K562 (cell line): ENCODE data around the gene NOL4L. TPM values are rescaled to one million over a fixed set of nuclear protein-coding genes. Genes with fewer than 3 reads are reported as not detected.

ENCODE experiments used
- BCOR ChIP-seq: fragments of 450-650 bp; IDR thresholded peaks from 2 replicates; pipeline ENCODE4 v1.6.1; 2016
- CBFA2T3 ChIP-seq: fragments of 450-650 bp; IDR thresholded peaks from 2 replicates; pipeline ENCODE4 v1.6.1; 2017
- CXXC5 ChIP-seq: fragments of 250-450 bp; sonication (Bioruptor Pico); IDR thresholded peaks from 2 replicates; pipeline ENCODE4 v1.8.0; 2022; ENCODE audit warnings: inconsistent platforms, mild to moderate bottlenecking, moderate library complexity
- JUNB ChIP-seq: fragments of 450-650 bp; formaldehyde crosslinking; conservative IDR thresholded peaks from 2 replicates; pipeline ENCODE4 v1.4.0; 2020; ENCODE audit warnings: mild to moderate bottlenecking
- MAZ ChIP-seq, 2 experiments: fragments of 450-650 bp in 1 of 2; sonication (generic) in 1 of 2; formaldehyde crosslinking; IDR thresholded peaks in 1 of 2; conservative IDR thresholded peaks in 1 of 2; 2 replicates each; pipeline versions ENCODE4 v1.4.0 to v1.5.0; 2020; ENCODE audit warnings: mild to moderate bottlenecking in 1 of 2, missing genetic modification reagents in 1 of 2
- MCM7 ChIP-seq, 2 experiments: fragments of 450-650 bp; IDR thresholded peaks; 2 replicates each; pipeline ENCODE4 v1.6.1; 2016 to 2018
- NELFE ChIP-seq: IDR thresholded peaks from 2 replicates; pipeline ENCODE4 v1.6.1; 2011; ENCODE audit warnings: mild to moderate bottlenecking; ENCODE audit not compliant: insufficient read depth, insufficient read length
- NR4A1 ChIP-seq, 2 experiments: fragments of 250-450 bp in 1 of 2; fragments of 450-650 bp in 1 of 2; sonication (Bioruptor Pico) in 1 of 2; IDR thresholded peaks; 2 replicates each; pipeline versions ENCODE4 v1.4.0 to v1.6.1; 2016 to 2020; ENCODE audit warnings: mild to moderate bottlenecking in 2 of 2, missing compliant biosample characterization in 1 of 2, missing genetic modification characterization in 1 of 2, moderate library complexity in 1 of 2
- POLR3A ChIP-seq: IDR thresholded peaks from 2 replicates; pipeline ENCODE4 v1.6.1; 2011; ENCODE audit warnings: borderline replicate concordance, mild to moderate bottlenecking, moderate library complexity; ENCODE audit not compliant: insufficient read length, insufficient read depth; ENCODE audit errors: extremely low read depth
- RAD21 ChIP-seq, 2 experiments: fragments of 250-450 bp in 1 of 2; fragments of 450-650 bp in 1 of 2; sonication (Bioruptor Pico) in 1 of 2; formaldehyde crosslinking in 1 of 2; IDR thresholded peaks in 1 of 2; conservative IDR thresholded peaks in 1 of 2; 2 replicates each; pipeline versions ENCODE4 v1.4.0 to v1.8.0; 2020 to 2022; ENCODE audit warnings: mild to moderate bottlenecking in 2 of 2, moderate library complexity in 1 of 2
- RBM39 ChIP-seq: fragments of 200-400 bp; formaldehyde crosslinking; optimal IDR thresholded peaks from 2 replicates; pipeline ENCODE3; 2018; ENCODE audit warnings: low read depth, low read length
- RCOR1 ChIP-seq, 2 experiments: IDR thresholded peaks; 2 replicates each; pipeline ENCODE4 v1.6.1; 2012; ENCODE audit warnings: low read depth in 2 of 2, low read length in 2 of 2, borderline replicate concordance in 1 of 2, improper control_type of control experiment in 1 of 2
- RFX5 ChIP-seq: IDR thresholded peaks from 2 replicates; pipeline ENCODE4 v1.6.1; 2011; ENCODE audit warnings: low read depth, mild to moderate bottlenecking, improper control_type of control experiment, low read length
- SUPT5H ChIP-seq: fragments of 450-650 bp; IDR thresholded peaks from 2 replicates; pipeline ENCODE4 v1.6.1; 2016
- ZBTB7A ChIP-seq: IDR thresholded peaks from 2 replicates; pipeline ENCODE4 v1.6.1; 2011; ENCODE audit warnings: low read depth, mild to moderate bottlenecking, low read length, moderate library complexity, borderline replicate concordance; ENCODE audit not compliant: control insufficient read depth
- ZC3H11A ChIP-seq: IDR thresholded peaks from 2 replicates; pipeline ENCODE4 v1.6.1; 2012; ENCODE audit warnings: low read depth, low read length, improper control_type of control experiment
- ZNF324 ChIP-seq: fragments of 250-450 bp; sonication (Bioruptor Pico); IDR thresholded peaks from 2 replicates; pipeline ENCODE4 v1.4.0; 2020; ENCODE audit warnings: mild to moderate bottlenecking
- ZNF584 ChIP-seq: fragments of 200-800 bp; sonication (Bioruptor generic); IDR thresholded peaks from 2 replicates; pipeline ENCODE4 v1.6.1; 2016; ENCODE audit warnings: low read depth, mild to moderate bottlenecking, missing genetic modification characterization, missing compliant biosample characterization
- ZNF707 ChIP-seq: fragments of 250-450 bp; sonication (Bioruptor Pico); conservative IDR thresholded peaks from 2 replicates; pipeline ENCODE4 v1.8.0; 2022; ENCODE audit warnings: inconsistent platforms, mild to moderate bottlenecking, moderate library complexity
- polyA plus RNA-seq, 8 experiments: library from polyadenylated mRNA; depleted of rRNA in 4 of 8; stranded (reverse) in 5 of 8; unstranded in 3 of 8; fragments of >200 nt; fragmentation: Nextera tagmentation in 2 of 8; fragmentation: Illumina TruSeq in 1 of 8; extraction: Ambion mirVana in 2 of 8; extraction: Trizol in 1 of 8; gene quantifications; 2 replicates each; pipeline versions ENCODE4 v1.2.1 to v1.2.3, GENCODE V29; 2011 to 2014; ENCODE audit warnings: inconsistent platforms in 1 of 8, missing spikeins in 1 of 8
- total RNA-seq, 7 experiments: library from RNA; depleted of rRNA in 6 of 7; stranded (reverse); fragments of >200 nt in 6 of 7; fragmentation: Illumina TruSeq in 2 of 7; extraction: Trizol in 2 of 7; gene quantifications; 2 replicates each; pipeline versions ENCODE4 v1.2.1 to v1.2.3, GENCODE V29; 2011 to 2021; ENCODE audit warnings: low replicate concordance in 1 of 7
- TF ChIP-seq, protein P1 (sequence below): conservative IDR thresholded peaks from 2 replicates; pipeline ENCODE4 v1.6.1; 2011; ENCODE audit warnings: low read depth, mild to moderate bottlenecking, low read length; ENCODE audit not compliant: control insufficient read depth
- TF ChIP-seq, protein P2 (sequence below): sonication (generic); formaldehyde crosslinking; IDR thresholded peaks from 2 replicates; pipeline ENCODE4 v1.8.0; 2023; ENCODE audit warnings: mild to moderate bottlenecking, missing genetic modification reagents

The NOL4L gene
- total and polyA plus RNA-seq, 9 of the 15 experiments (the other 6 are each of a cell fraction or from before 2014, with no cell fraction given), result 5.1 to 36.2 (median 13.6) TPM

- 0 out of 2 replicates have a peak, but pooled peaks have one; percentile 22 for TF ChIP-seq ZBTB7A
- no peak for TF ChIP-seq NR4A1 (CRISPR knock-in tag; IDR thresholded peaks at IDR 0.05)
- 0 out of 2 replicates have a peak, but pooled peaks have one; percentile 32 for TF ChIP-seq NR4A1 (tag; IDR thresholded peaks at IDR 0.05)
- TF ChIP-seq NELFE, result no peak
- peak; percentile 63; a peak in 2 of 4 replicates for TF ChIP-seq MAZ (CRISPR knock-in tag; conservative IDR thresholded peaks at IDR 0.05 in 1 of 2, IDR thresholded peaks at IDR 0.05 in 1 of 2)
- no peak for TF ChIP-seq ZC3H11A
- TF ChIP-seq RAD21 (CRISPR knock-in tag; conservative IDR thresholded peaks at IDR 0.05 in 1 of 2, IDR thresholded peaks at IDR 0.05 in 1 of 2), result peak in 1 of 2 experiments; percentile 29; a peak in 2 of 4 replicates
- no peak; the same call in 1 of the 2 replicates for TF ChIP-seq ZNF324 (CRISPR knock-in tag)
- TF ChIP-seq JUNB (CRISPR knock-in tag), result peak; percentile 91
- TF ChIP-seq CXXC5 (CRISPR knock-in tag), result peak; percentile 33
- no peak for TF ChIP-seq POLR3A
- no peak for TF ChIP-seq ZNF707
- TF ChIP-seq, protein P1, sequence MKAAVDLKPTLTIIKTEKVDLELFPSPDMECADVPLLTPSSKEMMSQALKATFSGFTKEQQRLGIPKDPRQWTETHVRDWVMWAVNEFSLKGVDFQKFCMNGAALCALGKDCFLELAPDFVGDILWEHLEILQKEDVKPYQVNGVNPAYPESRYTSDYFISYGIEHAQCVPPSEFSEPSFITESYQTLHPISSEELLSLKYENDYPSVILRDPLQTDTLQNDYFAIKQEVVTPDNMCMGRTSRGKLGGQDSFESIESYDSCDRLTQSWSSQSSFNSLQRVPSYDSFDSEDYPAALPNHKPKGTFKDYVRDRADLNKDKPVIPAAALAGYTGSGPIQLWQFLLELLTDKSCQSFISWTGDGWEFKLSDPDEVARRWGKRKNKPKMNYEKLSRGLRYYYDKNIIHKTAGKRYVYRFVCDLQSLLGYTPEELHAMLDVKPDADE, result no peak
- peak; percentile 83 to 96 for TF ChIP-seq RCOR1 (IDR thresholded peaks at IDR 0.05; ENCODE audit: borderline replicate concordance in 1 of 2, low read depth in 2 of 2, low read length in 2 of 2)
- TF ChIP-seq, protein P2, sequence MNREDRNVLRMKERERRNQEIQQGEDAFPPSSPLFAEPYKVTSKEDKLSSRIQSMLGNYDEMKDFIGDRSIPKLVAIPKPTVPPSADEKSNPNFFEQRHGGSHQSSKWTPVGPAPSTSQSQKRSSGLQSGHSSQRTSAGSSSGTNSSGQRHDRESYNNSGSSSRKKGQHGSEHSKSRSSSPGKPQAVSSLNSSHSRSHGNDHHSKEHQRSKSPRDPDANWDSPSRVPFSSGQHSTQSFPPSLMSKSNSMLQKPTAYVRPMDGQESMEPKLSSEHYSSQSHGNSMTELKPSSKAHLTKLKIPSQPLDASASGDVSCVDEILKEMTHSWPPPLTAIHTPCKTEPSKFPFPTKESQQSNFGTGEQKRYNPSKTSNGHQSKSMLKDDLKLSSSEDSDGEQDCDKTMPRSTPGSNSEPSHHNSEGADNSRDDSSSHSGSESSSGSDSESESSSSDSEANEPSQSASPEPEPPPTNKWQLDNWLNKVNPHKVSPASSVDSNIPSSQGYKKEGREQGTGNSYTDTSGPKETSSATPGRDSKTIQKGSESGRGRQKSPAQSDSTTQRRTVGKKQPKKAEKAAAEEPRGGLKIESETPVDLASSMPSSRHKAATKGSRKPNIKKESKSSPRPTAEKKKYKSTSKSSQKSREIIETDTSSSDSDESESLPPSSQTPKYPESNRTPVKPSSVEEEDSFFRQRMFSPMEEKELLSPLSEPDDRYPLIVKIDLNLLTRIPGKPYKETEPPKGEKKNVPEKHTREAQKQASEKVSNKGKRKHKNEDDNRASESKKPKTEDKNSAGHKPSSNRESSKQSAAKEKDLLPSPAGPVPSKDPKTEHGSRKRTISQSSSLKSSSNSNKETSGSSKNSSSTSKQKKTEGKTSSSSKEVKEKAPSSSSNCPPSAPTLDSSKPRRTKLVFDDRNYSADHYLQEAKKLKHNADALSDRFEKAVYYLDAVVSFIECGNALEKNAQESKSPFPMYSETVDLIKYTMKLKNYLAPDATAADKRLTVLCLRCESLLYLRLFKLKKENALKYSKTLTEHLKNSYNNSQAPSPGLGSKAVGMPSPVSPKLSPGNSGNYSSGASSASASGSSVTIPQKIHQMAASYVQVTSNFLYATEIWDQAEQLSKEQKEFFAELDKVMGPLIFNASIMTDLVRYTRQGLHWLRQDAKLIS (CRISPR knock-in tag), result peak; percentile 67; the same call in 1 of the 2 replicates
- TF ChIP-seq CBFA2T3, result peak; percentile 79
- no peak for TF ChIP-seq ZNF584
- no peak for TF ChIP-seq MCM7 (IDR thresholded peaks at IDR 0.05)
- peak; percentile 44; the same call in 1 of the 2 replicates for TF ChIP-seq SUPT5H
- TF ChIP-seq RBM39, result peak; percentile 91
- TF ChIP-seq BCOR, result peak; percentile 100
- no peak for TF ChIP-seq RFX5
Observed at GRCh38 chr20:32574296-32575226, 10.6 kb downstream of the NOL4L start (continued).
